ENCODE results near the gene GATAD1. TPM values are rescaled to one million over a fixed set of nuclear protein-coding genes. Genes with fewer than 3 reads are reported as not detected.

GATAD1 gene
- total and polyA plus RNA-seq, 12 donors: 10.0 to 25.2 (median 14.2) TPM

DNA sequence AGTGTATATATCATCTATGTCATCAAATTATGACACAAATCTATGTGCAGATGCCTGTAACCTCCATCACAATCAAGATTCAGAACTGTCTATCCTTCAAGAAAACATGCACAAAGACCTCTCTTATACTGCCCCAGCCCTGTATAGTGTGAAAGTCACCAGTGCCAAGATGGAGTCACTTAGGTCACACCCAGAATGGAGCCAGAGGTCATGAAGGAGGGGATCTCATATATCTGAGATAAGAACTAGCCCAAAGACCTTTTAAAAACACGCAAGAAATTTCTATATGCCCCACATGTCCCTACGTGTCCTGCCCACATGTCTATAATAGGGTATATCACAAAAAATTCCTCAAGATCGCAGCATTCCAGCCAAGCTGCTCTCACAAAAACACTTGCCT is 20.1 kb upstream of the GATAD1 start:
- Histone ChIP-seq H3K9me3 (no peaks in the 10 kb centered on the region), H3K36me3 (no peaks in the 10 kb centered on the region), H3K27me3 (peaks cover 0 to 21% (median 15%) of the 10 kb centered on the region in 7 donors), H3K4me3 (no peak overlapping the region), H3K27ac (no peak overlapping the region), H3K4me1 (peaks cover 0 to 13% (median 0%) of the 10 kb centered on the region in 9 donors)
- intact Hi-C loops (cut with DNase I): loop anchor here in 3 of 10 donors (10.0 kb wide), 2 partner anchors 182 to 628 kb away; partner anchors contain the start of genes ANKIB1 (in 1 of the 3) and KRIT1 (in 1 of the 3)
- WGBS, 2 donors: 85 to 87% methylated on average over 3 of the region's 3 CpGs
- TF ChIP-seq, protein P1, sequence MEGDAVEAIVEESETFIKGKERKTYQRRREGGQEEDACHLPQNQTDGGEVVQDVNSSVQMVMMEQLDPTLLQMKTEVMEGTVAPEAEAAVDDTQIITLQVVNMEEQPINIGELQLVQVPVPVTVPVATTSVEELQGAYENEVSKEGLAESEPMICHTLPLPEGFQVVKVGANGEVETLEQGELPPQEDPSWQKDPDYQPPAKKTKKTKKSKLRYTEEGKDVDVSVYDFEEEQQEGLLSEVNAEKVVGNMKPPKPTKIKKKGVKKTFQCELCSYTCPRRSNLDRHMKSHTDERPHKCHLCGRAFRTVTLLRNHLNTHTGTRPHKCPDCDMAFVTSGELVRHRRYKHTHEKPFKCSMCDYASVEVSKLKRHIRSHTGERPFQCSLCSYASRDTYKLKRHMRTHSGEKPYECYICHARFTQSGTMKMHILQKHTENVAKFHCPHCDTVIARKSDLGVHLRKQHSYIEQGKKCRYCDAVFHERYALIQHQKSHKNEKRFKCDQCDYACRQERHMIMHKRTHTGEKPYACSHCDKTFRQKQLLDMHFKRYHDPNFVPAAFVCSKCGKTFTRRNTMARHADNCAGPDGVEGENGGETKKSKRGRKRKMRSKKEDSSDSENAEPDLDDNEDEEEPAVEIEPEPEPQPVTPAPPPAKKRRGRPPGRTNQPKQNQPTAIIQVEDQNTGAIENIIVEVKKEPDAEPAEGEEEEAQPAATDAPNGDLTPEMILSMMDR (IDR thresholded peaks at IDR 0.05): no peak
- ATAC-seq: no peak
- no peak for DNase-seq

DNA sequence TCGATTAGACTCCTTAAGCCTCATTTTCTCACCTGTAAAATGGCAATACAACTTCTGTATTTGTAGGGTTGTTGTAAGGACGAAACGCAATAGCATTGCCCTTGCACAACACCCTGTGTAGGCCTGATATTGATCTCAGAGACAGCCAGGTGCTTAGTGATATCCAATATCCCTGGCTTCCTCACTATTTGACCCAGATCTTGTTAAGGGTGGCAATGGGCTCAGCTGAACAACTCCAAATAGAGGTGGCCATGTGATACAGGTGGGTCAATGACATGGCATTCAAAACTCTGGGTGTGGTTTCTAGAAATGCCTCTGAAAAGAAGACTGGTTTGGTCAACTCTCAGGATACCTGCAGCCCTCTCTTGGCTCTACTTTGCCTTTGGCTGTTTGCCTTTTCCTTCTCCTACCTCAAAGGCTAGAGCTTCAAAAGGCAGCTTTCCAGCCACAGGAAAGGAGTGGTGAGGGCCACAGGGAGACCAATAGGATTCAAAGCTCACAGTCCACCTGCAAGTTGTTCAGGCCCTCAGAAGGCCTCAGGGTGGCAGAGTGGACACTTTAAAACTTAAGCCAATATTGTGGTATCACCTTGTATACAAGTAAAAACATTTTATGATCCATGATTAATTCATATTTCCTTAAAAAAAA is 14.9 kb upstream of the GATAD1 start:
- H3K36me3 ChIP-seq: no peaks in the 10 kb centered on the region
- TF ChIP-seq, protein P1 (IDR thresholded peaks at IDR 0.05): no peak
- no peak overlapping the region for H3K27ac ChIP-seq
- WGBS, 2 donors: 76 to 97% methylated on average over 3 of the region's 3 CpGs
- intact Hi-C loops (cut with DNase I): no loop called here
- ATAC-seq (no peak), DNase-seq (no peak)
- no peak overlapping the region for H3K4me3 ChIP-seq
- H3K27me3 ChIP-seq: peaks cover 0 to 4% (median 0%) of the 10 kb centered on the region in 7 donors
- H3K4me1 ChIP-seq: no peaks in the 10 kb centered on the region
- no peaks in the 10 kb centered on the region for H3K9me3 ChIP-seq

DNA sequence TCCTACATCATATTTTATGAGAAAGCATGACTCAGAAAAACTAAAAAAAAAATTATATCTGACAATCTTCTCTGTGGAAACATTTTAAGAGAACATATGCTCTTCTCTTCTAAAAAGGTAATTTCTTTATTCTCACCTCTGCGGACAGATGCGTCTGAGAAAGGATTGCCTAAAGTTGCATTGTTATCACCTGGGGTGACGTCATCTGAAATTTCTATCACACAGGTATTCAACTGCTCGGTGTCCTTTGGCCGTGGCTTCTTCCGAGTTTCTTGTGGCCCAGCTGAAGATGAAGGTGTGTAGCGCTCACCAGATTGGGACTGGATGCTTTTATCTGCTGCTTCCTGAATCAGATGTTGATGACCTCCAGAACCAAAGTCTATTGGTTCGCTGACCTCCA is 14.3 kb upstream of the GATAD1 start:
- intact Hi-C loops (cut with DNase I): no loop called here

DNA sequence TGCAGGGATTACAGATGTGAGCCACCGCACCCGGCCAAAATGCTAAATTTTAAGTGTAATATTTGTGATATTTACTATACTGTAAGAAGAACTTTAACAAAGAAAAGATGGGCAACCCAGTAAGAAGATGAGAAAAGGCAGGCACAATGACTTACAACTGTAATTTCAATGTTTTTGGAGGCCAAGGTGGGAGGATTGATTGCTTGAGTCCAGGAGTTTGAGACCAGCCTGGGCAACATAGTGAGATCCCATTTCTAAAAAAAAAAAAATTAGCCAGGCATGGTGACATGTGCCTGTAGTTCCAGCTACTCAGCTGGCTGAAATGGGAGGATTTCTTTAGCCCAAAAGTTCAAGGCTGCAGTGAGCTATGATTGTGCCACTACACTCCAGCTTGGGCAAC is 11.7 kb upstream of the GATAD1 start:
- Histone ChIP-seq H3K4me3 (no peak overlapping the region), H3K27me3 (peaks cover 0 to 4% (median 0%) of the 10 kb centered on the region in 7 donors), H3K27ac (no peak overlapping the region), H3K4me1 (no peaks in the 10 kb centered on the region), H3K36me3 (no peaks in the 10 kb centered on the region), H3K9me3 (no peaks in the 10 kb centered on the region)
- TF ChIP-seq, protein P1 (IDR thresholded peaks at IDR 0.05): no peak
- no peak for DNase-seq
- WGBS, 2 donors: 96% methylated on average over 2 of the region's 2 CpGs
- intact Hi-C loops (cut with DNase I): no loop called here
- no peak for ATAC-seq

More for the DNA sequence above, 14.3 kb upstream of the GATAD1 start:
- Histone ChIP-seq H3K4me1 (no peaks in the 10 kb centered on the region), H3K27ac (no peak overlapping the region), H3K9me3 (no peaks in the 10 kb centered on the region), H3K4me3 (no peak overlapping the region), H3K27me3 (peaks cover 0 to 4% (median 0%) of the 10 kb centered on the region in 7 donors), H3K36me3 (no peaks in the 10 kb centered on the region)
- WGBS, 2 donors: 93 to 95% methylated on average over 8 of the region's 8 CpGs
- ATAC-seq (no peak), DNase-seq (no peak)
- TF ChIP-seq, protein P1 (IDR thresholded peaks at IDR 0.05): no peak
